Smooth muscle cell (in vitro differentiated cells): ENCODE results near the gene CRISP1. TPM values are rescaled to one million over a fixed set of nuclear protein-coding genes. Genes with fewer than 3 reads are reported as not detected.
"Not testable (repeated sequence)": the region's sequence is repeated elsewhere in the genome, so short reads cannot be mapped to it uniquely, and the experiment has no call there.

Experiments used
- DNase-seq: peaks from one replicate; lab custom pipeline; 2025; ENCODE audit not compliant: unreplicated experiment; lab: John Stamatoyannopoulos, UW
- H2AFZ ChIP-seq: fragments of 200-600 bp; sonication (generic); 2 replicates; pipeline ENCODE4 v1.6.0; 2016; ENCODE audit warnings: antibody characterized with exemption, low read depth, mild to moderate bottlenecking
- H3F3A ChIP-seq: fragments of 200-600 bp; sonication (generic); 2 replicates; pipeline ENCODE4 v1.6.0; 2017; ENCODE audit warnings: antibody characterized with exemption, low read depth
- H3K27ac ChIP-seq: fragments of 200-600 bp; sonication (generic); 2 replicates; pipeline ENCODE4 v1.5.1; 2016; ENCODE audit warnings: low read depth, mild to moderate bottlenecking
- H3K27me3 ChIP-seq: fragments of 200-600 bp; sonication (generic); 2 replicates; pipeline ENCODE4 v1.6.1; 2016; ENCODE audit warnings: low read depth, mild to moderate bottlenecking
- H3K36me3 ChIP-seq: fragments of 200-600 bp; sonication (generic); 2 replicates; pipeline ENCODE4 v1.5.1; 2016; ENCODE audit warnings: low read depth
- H3K4me1 ChIP-seq: fragments of 200-600 bp; sonication (generic); 2 replicates; pipeline ENCODE4 v1.5.1; 2016; ENCODE audit warnings: low read depth
- H3K4me2 ChIP-seq: fragments of 200-600 bp; sonication (generic); 2 replicates; pipeline ENCODE4 v1.6.0; 2016; ENCODE audit warnings: mild to moderate bottlenecking
- H3K4me3 ChIP-seq: fragments of 200-600 bp; sonication (generic); 2 replicates; pipeline ENCODE4 v1.5.1; 2016; ENCODE audit warnings: mild to moderate bottlenecking
- H3K79me2 ChIP-seq: fragments of 200-600 bp; sonication (generic); 2 replicates; pipeline ENCODE4 v1.6.0; 2016; ENCODE audit warnings: low read depth, mild to moderate bottlenecking
- H3K9ac ChIP-seq: fragments of 200-600 bp; sonication (generic); 2 replicates; pipeline ENCODE4 v1.6.0; 2016; ENCODE audit warnings: low read depth
- H3K9me3 ChIP-seq: fragments of 200-600 bp; sonication (generic); replicated peaks from 2 replicates; pipeline ENCODE4 v1.5.1; 2016; ENCODE audit warnings: low read depth
- H4K20me1 ChIP-seq: fragments of 200-600 bp; sonication (generic); 2 replicates; pipeline ENCODE4 v1.6.0; 2016; ENCODE audit warnings: low read depth
- CTCF ChIP-seq: fragments of 200-600 bp; sonication (generic); IDR thresholded peaks from 2 replicates; pipeline ENCODE4 v1.5.1; 2017; ENCODE audit warnings: borderline replicate concordance, mild to moderate bottlenecking, antibody characterized with exemption; ENCODE audit not compliant: insufficient read depth, poor library complexity, severe bottlenecking
- WGBS: methylation state at CpG from one replicate; pipeline ENCODE4 v1.1.7; 2016; ENCODE audit warnings: low lambda C conversion rate; 5-methylcytosine and 5-hydroxymethylcytosine counted together
- polyA plus RNA-seq: library from polyadenylated mRNA; unstranded; fragments of >200 nt; fragmentation: Nextera tagmentation; extraction: Ambion mirVana; gene quantifications from 2 replicates; pipeline ENCODE4 v1.2.1, GENCODE V29; 2016
- total RNA-seq: library from RNA; depleted of rRNA; stranded (reverse); fragments of >200 nt; gene quantifications from 2 replicates; pipeline ENCODE4 v1.2.3, GENCODE V29; 2014

Gene CRISP1
- total and polyA plus RNA-seq, 2 experiments from 2014 or later, result not detected

- no peak for TF ChIP-seq CTCF
- Histone ChIP-seq H3K79me2 (no peaks in the 10 kb centered on the region), H3K36me3 (no peaks in the 10 kb centered on the region), H3K4me1 (no peaks in the 10 kb centered on the region), H2AFZ (no peak overlapping the region), H3K9ac (no peak overlapping the region), H3K4me3 (no peak overlapping the region), H3K4me2 (no peak overlapping the region), H3K9me3 (no peaks in the 10 kb centered on the region), H3K27me3 (no peaks in the 10 kb centered on the region), H4K20me1 (no peaks in the 10 kb centered on the region), H3K27ac (no peak overlapping the region), H3F3A (no peaks in the 10 kb centered on the region)
- DNase-seq, result no peak
- 96% methylated on average over 8 of the region's 8 CpGs for WGBS
Measured at GRCh38 chr6:49801525-49801924, 64.8 kb downstream of the CRISP1 start.

- H3K36me3 ChIP-seq, result no peaks in the 10 kb centered on the region
- no peak for TF ChIP-seq CTCF
- no peaks in the 10 kb centered on the region for H3K9me3 ChIP-seq
- no peak overlapping the region for H3K9ac ChIP-seq
- no peaks in the 10 kb centered on the region for H3F3A ChIP-seq
- no peak for DNase-seq
- no peak overlapping the region for H3K27ac ChIP-seq
- H4K20me1 ChIP-seq, result no peaks in the 10 kb centered on the region
- no peak overlapping the region for H3K4me3 ChIP-seq
- H3K4me2 ChIP-seq, result no peak overlapping the region
- no peaks in the 10 kb centered on the region for H3K4me1 ChIP-seq
- no peaks in the 10 kb centered on the region for H3K79me2 ChIP-seq
- H2AFZ ChIP-seq, result peak overlapping the region; percentile 6
- no peaks in the 10 kb centered on the region for H3K27me3 ChIP-seq
- 88% methylated on average over 1 of the region's 1 CpG for WGBS
Measured at GRCh38 chr6:49799090-49799489, 67.2 kb downstream of the CRISP1 start.

- not testable (repeated sequence) for H3K4me1 ChIP-seq
- H3K4me3 ChIP-seq, result peak overlapping the region; percentile 41
- 43% methylated on average over 21 of the region's 21 CpGs for WGBS
Measured at GRCh38 chr6:49796842-49797455, 69.4 kb downstream of the CRISP1 start.

GRCh38 chr6:49790341-49790740 lies 76.0 kb downstream of the CRISP1 start:
- H3K36me3 ChIP-seq, result no peaks in the 10 kb centered on the region
- no peak for DNase-seq
- H3K27me3 ChIP-seq, result no peaks in the 10 kb centered on the region
- no peaks in the 10 kb centered on the region for H3K9me3 ChIP-seq
- 96% methylated on average over 2 of the region's 2 CpGs for WGBS
- H3F3A ChIP-seq, result no peaks in the 10 kb centered on the region
- no peak overlapping the region for H3K9ac ChIP-seq
- H3K4me1 ChIP-seq, result no peaks in the 10 kb centered on the region
- no peak overlapping the region for H3K4me3 ChIP-seq
- no peaks in the 10 kb centered on the region for H4K20me1 ChIP-seq
- H3K4me2 ChIP-seq, result no peak overlapping the region
- no peak overlapping the region for H2AFZ ChIP-seq
- no peak for TF ChIP-seq CTCF
- H3K27ac ChIP-seq, result no peak overlapping the region
- no peaks in the 10 kb centered on the region for H3K79me2 ChIP-seq

More at GRCh38 chr6:49796842-49797455, 69.4 kb downstream of the CRISP1 start:
- peak overlapping the region; percentile 80 for H3K4me2 ChIP-seq
- not testable (repeated sequence) for H3K79me2 ChIP-seq, H3K36me3 ChIP-seq, DNase-seq, H3K27me3 ChIP-seq, H4K20me1 ChIP-seq, H2AFZ ChIP-seq, H3K9me3 ChIP-seq, H3F3A ChIP-seq, H3K9ac ChIP-seq, H3K27ac ChIP-seq
